ENCODE data around the gene MMP7.

GRCh38 chr11:102472127-102472526 lies 58.4 kb downstream of the MMP7 start:
- TF ChIP-seq CTCF (IDR thresholded peaks at IDR 0.05) (no peak), POLR2A (IDR thresholded peaks at IDR 0.05) (no peak)
